Trophoblast cell (in vitro differentiated cells and primary cell): ENCODE data around the gene SPTBN2.

ENCODE experiments used
- DNase-seq, 2 donors: peaks; one replicate each; pipeline ENCODE4 v3.0.0-alpha.2; 2016
- H2AFZ ChIP-seq: 2 replicates; pipeline ENCODE4 v1.6.1; 2013; ENCODE audit warnings: low read length, moderate library complexity, mild to moderate bottlenecking; ENCODE audit not compliant: insufficient read depth, poor library complexity
- H2AK5ac ChIP-seq: 2 replicates; pipeline ENCODE4 v1.6.1; 2013; ENCODE audit warnings: mild to moderate bottlenecking, low read length
- H2BK120ac ChIP-seq: 2 replicates; pipeline ENCODE4 v1.6.1; 2013; ENCODE audit warnings: low read length, mild to moderate bottlenecking, moderate library complexity; ENCODE audit not compliant: insufficient read depth, poor library complexity
- H2BK12ac ChIP-seq: 2 replicates; pipeline ENCODE4 v1.6.1; 2013; ENCODE audit warnings: mild to moderate bottlenecking, low read length, moderate library complexity
- H2BK5ac ChIP-seq: 2 replicates; pipeline ENCODE4 v1.6.1; 2013; ENCODE audit warnings: low read length, low read depth, moderate library complexity, mild to moderate bottlenecking; ENCODE audit not compliant: poor library complexity
- H3K14ac ChIP-seq: 2 replicates; pipeline ENCODE4 v1.6.1; 2013; ENCODE audit warnings: mild to moderate bottlenecking, low read length
- H3K18ac ChIP-seq: 2 replicates; pipeline ENCODE4 v1.6.1; 2013; ENCODE audit warnings: mild to moderate bottlenecking, low read length
- H3K23ac ChIP-seq: 2 replicates; pipeline ENCODE4 v1.6.1; 2013; ENCODE audit warnings: low read length
- H3K27ac ChIP-seq: 2 replicates; pipeline ENCODE4 v1.5.1; 2013; ENCODE audit warnings: low read depth, mild to moderate bottlenecking, inconsistent platforms, low read length, moderate library complexity
- H3K27me3 ChIP-seq: 2 replicates; pipeline ENCODE4 v1.6.1; 2013; ENCODE audit warnings: inconsistent platforms, mild to moderate bottlenecking, low read length, moderate library complexity; ENCODE audit not compliant: insufficient read depth
- H3K36me3 ChIP-seq, 2 experiments: 1 replicate in 1 of 2; 2 replicates in 1 of 2; pipeline ENCODE4 v1.6.1; 2013; ENCODE audit warnings: low read length in 2 of 2, mild to moderate bottlenecking in 2 of 2, moderate library complexity in 1 of 2; ENCODE audit not compliant: insufficient read depth in 2 of 2, control insufficient read depth in 1 of 2
- H3K4ac ChIP-seq: 2 replicates; pipeline ENCODE4 v1.6.1; 2013; ENCODE audit warnings: low read depth, mild to moderate bottlenecking, low read length, moderate library complexity
- H3K4me1 ChIP-seq, 2 experiments: 1 replicate in 1 of 2; 2 replicates in 1 of 2; pipeline ENCODE4 v1.6.1; 2013; ENCODE audit warnings: low read length in 2 of 2, mild to moderate bottlenecking in 2 of 2, moderate library complexity in 1 of 2; ENCODE audit not compliant: insufficient read depth in 2 of 2, control insufficient read depth in 1 of 2
- H3K4me2 ChIP-seq: 2 replicates; pipeline ENCODE4 v1.6.1; 2013; ENCODE audit warnings: inconsistent platforms, mild to moderate bottlenecking, low read length, moderate library complexity
- H3K4me3 ChIP-seq: 2 replicates; pipeline ENCODE4 v1.5.1; 2013; ENCODE audit warnings: mild to moderate bottlenecking, low read depth, low read length, inconsistent platforms
- H3K79me1 ChIP-seq: one replicate; pipeline ENCODE4 v1.6.1; 2013; ENCODE audit warnings: low read length
- H3K79me2 ChIP-seq: 2 replicates; pipeline ENCODE4 v1.6.1; 2013; ENCODE audit warnings: low read length, mild to moderate bottlenecking; ENCODE audit not compliant: control insufficient read depth, insufficient read depth, poor library complexity
- H3K9ac ChIP-seq: 2 replicates; pipeline ENCODE4 v1.6.1; 2013; ENCODE audit warnings: mild to moderate bottlenecking, low read length
- H3K9me3 ChIP-seq: 2 replicates; pipeline ENCODE4 v1.6.1; 2013; ENCODE audit warnings: low read depth, mild to moderate bottlenecking, control low read depth, inconsistent platforms, low read length; ENCODE audit not compliant: insufficient read depth
- H4K12ac ChIP-seq: 2 replicates; pipeline ENCODE4 v1.6.1; 2013; ENCODE audit warnings: low read depth, mild to moderate bottlenecking, low read length, moderate library complexity
- H4K8ac ChIP-seq: 2 replicates; pipeline ENCODE4 v1.6.1; 2013; ENCODE audit warnings: low read depth, mild to moderate bottlenecking, low read length, moderate library complexity
- H4K91ac ChIP-seq: one replicate; pipeline ENCODE4 v1.6.1; 2013; ENCODE audit warnings: low read depth, mild to moderate bottlenecking, low read length, moderate library complexity
- WGBS: extraction: QIAGEN DNeasy Blood & Tissue Kit; methylation state at CpG from one replicate; pipeline ENCODE4 v1.1.7; 2013; ENCODE audit warnings: missing lambda C conversion rate; ENCODE audit not compliant: insufficient read length, insufficient coverage; ENCODE audit errors: extremely low coverage; 5-methylcytosine and 5-hydroxymethylcytosine counted together

The SPTBN2 gene

DNA sequence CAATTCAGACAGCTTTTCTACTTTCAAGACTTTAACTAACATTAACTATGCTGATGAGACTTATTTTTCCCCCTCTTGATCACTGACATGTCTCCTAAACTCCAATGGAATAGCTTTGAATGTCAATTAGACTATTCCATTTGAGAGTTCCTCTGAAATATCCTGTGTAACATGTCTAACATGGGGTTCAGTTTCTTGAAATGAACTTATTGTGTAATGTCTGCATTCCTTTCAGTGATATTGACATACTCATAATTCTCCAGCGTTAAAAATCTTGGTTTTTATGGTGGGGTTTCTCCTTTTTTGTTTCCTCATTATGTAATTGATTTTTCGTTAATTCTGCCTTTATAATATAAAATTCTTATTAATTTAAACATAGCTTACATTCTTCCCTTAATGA is 37.7 kb upstream of the SPTBN2 start:
- H2AK5ac ChIP-seq, result no peak overlapping the region
- H2BK12ac ChIP-seq, result no peak overlapping the region
- peaks cover 4 to 7% of the 10 kb centered on the region in 2 experiments for H3K36me3 ChIP-seq
- no peak overlapping the region for H3K4ac ChIP-seq
- WGBS, result no CpG with 5 or more reads among the region's 2 CpGs
- H3K18ac ChIP-seq, result no peak overlapping the region
- no peak overlapping the region for H4K91ac ChIP-seq
- no peak for DNase-seq
- H3K27ac ChIP-seq, result no peak overlapping the region
- H3K23ac ChIP-seq, result no peak overlapping the region
- no peak overlapping the region for H3K4me2 ChIP-seq
- no peak overlapping the region for H2BK5ac ChIP-seq
- no peak overlapping the region for H2AFZ ChIP-seq
- no peak overlapping the region for H3K9ac ChIP-seq
- no peak overlapping the region for H3K4me3 ChIP-seq
- no peaks in the 10 kb centered on the region for H3K9me3 ChIP-seq
- H3K27me3 ChIP-seq, result no peaks in the 10 kb centered on the region
- H3K14ac ChIP-seq, result no peak overlapping the region
- no peaks in the 10 kb centered on the region for H3K79me1 ChIP-seq
- H4K12ac ChIP-seq, result no peak overlapping the region
- no peak overlapping the region for H2BK120ac ChIP-seq
- H4K8ac ChIP-seq, result no peak overlapping the region
- H3K79me2 ChIP-seq, result no peaks in the 10 kb centered on the region
- H3K4me1 ChIP-seq, result no peaks in the 10 kb centered on the region

DNA sequence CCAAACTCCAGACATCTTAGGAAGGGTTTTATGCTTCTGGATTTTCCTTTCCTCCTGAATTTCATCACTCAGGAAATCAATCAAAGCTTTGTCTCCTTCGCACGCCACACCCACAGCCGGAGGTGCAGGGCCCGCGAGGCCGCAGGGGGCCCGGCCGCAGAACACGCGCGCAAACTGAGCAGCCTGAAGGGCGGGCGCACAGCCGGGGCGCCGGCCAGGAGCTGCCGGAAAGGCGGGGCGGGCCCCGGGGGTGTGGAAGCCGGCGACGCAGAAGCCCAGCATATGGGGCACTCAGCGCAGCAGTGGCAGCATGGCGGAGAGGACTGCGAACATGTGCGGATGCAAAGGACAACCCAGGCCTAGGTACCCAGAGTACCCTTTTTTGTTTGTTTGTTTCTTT is 33.1 kb upstream of the SPTBN2 start:
- Histone ChIP-seq H3K14ac (no peak overlapping the region), H3K18ac (no peak overlapping the region), H2AK5ac (no peak overlapping the region), H2AFZ (no peak overlapping the region), H3K36me3 (peaks cover 6 to 10% of the 10 kb centered on the region in 2 experiments), H4K8ac (no peak overlapping the region), H3K4me2 (no peak overlapping the region), H3K23ac (no peak overlapping the region), H3K9ac (no peak overlapping the region), H3K27ac (no peak overlapping the region), H3K4me3 (no peak overlapping the region), H3K9me3 (no peaks in the 10 kb centered on the region), H2BK5ac (no peak overlapping the region), H3K79me2 (no peaks in the 10 kb centered on the region), H2BK120ac (no peak overlapping the region), H3K4ac (no peak overlapping the region), H3K79me1 (no peaks in the 10 kb centered on the region), H4K91ac (no peak overlapping the region), H3K27me3 (no peaks in the 10 kb centered on the region), H3K4me1 (no peaks in the 10 kb centered on the region), H4K12ac (no peak overlapping the region), H2BK12ac (no peak overlapping the region)
- no peak for DNase-seq
- WGBS, result no CpG with 5 or more reads among the region's 27 CpGs

DNA sequence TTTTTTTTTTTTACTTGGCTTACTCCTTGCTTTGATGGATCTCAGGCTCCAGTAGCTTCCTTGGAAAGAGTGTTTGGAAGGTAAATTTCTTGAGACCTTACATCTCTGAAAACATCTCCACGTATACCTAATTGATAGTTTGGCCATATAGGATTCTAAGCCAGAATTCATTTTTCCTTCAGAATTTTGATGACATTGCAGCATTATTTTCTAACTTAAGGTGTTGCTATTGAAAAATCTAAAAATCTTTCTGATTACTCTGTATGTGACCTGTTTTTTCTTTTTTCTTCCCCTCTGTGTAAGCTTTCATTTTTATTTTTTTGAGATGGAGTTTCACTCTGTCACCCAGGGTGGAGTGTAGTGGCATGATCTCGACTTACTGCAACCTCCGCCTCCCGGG is 23.1 kb upstream of the SPTBN2 start:
- Histone ChIP-seq H3K9me3 (no peaks in the 10 kb centered on the region), H2AFZ (no peak overlapping the region), H3K4me3 (no peak overlapping the region), H3K36me3 (no peaks in the 10 kb centered on the region), H4K8ac (no peak overlapping the region), H3K9ac (no peak overlapping the region), H3K14ac (no peak overlapping the region), H3K18ac (no peak overlapping the region), H3K79me2 (peaks cover 2% of the 10 kb centered on the region), H3K79me1 (no peaks in the 10 kb centered on the region), H2AK5ac (no peak overlapping the region), H2BK5ac (no peak overlapping the region), H2BK120ac (no peak overlapping the region), H3K4ac (no peak overlapping the region), H2BK12ac (no peak overlapping the region), H3K4me2 (no peak overlapping the region), H3K27me3 (no peaks in the 10 kb centered on the region), H4K91ac (no peak overlapping the region), H3K4me1 (no peaks in the 10 kb centered on the region), H4K12ac (no peak overlapping the region), H3K23ac (no peak overlapping the region), H3K27ac (no peak overlapping the region)
- WGBS, result no CpG with 5 or more reads among the region's 4 CpGs
- no peak for DNase-seq

- no peak overlapping the region for H3K4me2 ChIP-seq
- H2BK12ac ChIP-seq, result no peak overlapping the region
- H3K9ac ChIP-seq, result no peak overlapping the region
- peaks cover 10% of the 10 kb centered on the region for H3K79me1 ChIP-seq
- no peak overlapping the region for H2AFZ ChIP-seq
- H3K36me3 ChIP-seq, result no peaks in the 10 kb centered on the region
- H3K18ac ChIP-seq, result no peak overlapping the region
- H3K23ac ChIP-seq, result no peak overlapping the region
- H4K91ac ChIP-seq, result no peak overlapping the region
- no peak overlapping the region for H2AK5ac ChIP-seq
- no peaks in the 10 kb centered on the region for H3K9me3 ChIP-seq
- H3K4ac ChIP-seq, result no peak overlapping the region
- WGBS, result no CpG with 5 or more reads among the region's 2 CpGs
- no peak overlapping the region for H3K4me3 ChIP-seq
- H4K12ac ChIP-seq, result no peak overlapping the region
- H3K14ac ChIP-seq, result no peak overlapping the region
- no peak overlapping the region for H4K8ac ChIP-seq
- H3K79me2 ChIP-seq, result peaks cover 9% of the 10 kb centered on the region
- H3K27me3 ChIP-seq, result no peaks in the 10 kb centered on the region
- no peak overlapping the region for H2BK120ac ChIP-seq
- H2BK5ac ChIP-seq, result no peak overlapping the region
- no peak for DNase-seq
- H3K27ac ChIP-seq, result no peak overlapping the region
- peaks cover 2 to 3% of the 10 kb centered on the region in 2 experiments for H3K4me1 ChIP-seq
Measured at GRCh38 chr11:66749091-66749490, 20.1 kb upstream of the SPTBN2 start.
